Fibroblast of lung (primary cell): ENCODE results near the gene PSMD11. TPM values are rescaled to one million over a fixed set of nuclear protein-coding genes. Genes with fewer than 3 reads are reported as not detected.

Source experiments
- DNase-seq, 2 donors: peaks; one replicate each; pipeline versions ENCODE4 v3.0.0 to v3.0.0-alpha.2; 2010; ENCODE audit warnings: low read depth in 2 of 2
- H2AFZ ChIP-seq: 2 replicates; pipeline ENCODE4 v1.5.1; 2012; ENCODE audit warnings: low read length, control low read depth, inconsistent platforms
- H3K27ac ChIP-seq: 2 replicates; pipeline ENCODE4 v1.5.1; 2011; ENCODE audit warnings: low read length, control low read depth; ENCODE audit not compliant: insufficient read depth
- H3K27me3 ChIP-seq: 2 replicates; pipeline ENCODE4 v1.5.1; 2011; ENCODE audit warnings: mild to moderate bottlenecking, low read length; ENCODE audit not compliant: control insufficient read depth, insufficient read depth
- H3K36me3 ChIP-seq: 2 replicates; pipeline ENCODE4 v1.5.1; 2011; ENCODE audit warnings: low read length; ENCODE audit not compliant: control insufficient read depth, insufficient read depth
- H3K4me1 ChIP-seq: 2 replicates; pipeline ENCODE4 v1.5.1; 2011; ENCODE audit warnings: low read length; ENCODE audit not compliant: control insufficient read depth, insufficient read depth; ENCODE audit errors: extremely low read depth
- H3K4me2 ChIP-seq: 2 replicates; pipeline ENCODE4 v1.5.1; 2011; ENCODE audit warnings: low read length, control low read depth; ENCODE audit not compliant: insufficient read depth; ENCODE audit errors: extremely low read depth
- H3K4me3 ChIP-seq, 4 experiments: fragments of 200-600 bp in 1 of 4; sonication (generic) in 1 of 4; replicated peaks in 1 of 4; 2 replicates each; pipeline ENCODE4 v1.5.1; 2011 to 2016; ENCODE audit warnings: low read length in 4 of 4, low read depth in 3 of 4, mild to moderate bottlenecking in 3 of 4, control low read depth in 2 of 4, inconsistent platforms in 1 of 4, mixed read lengths in 1 of 4; ENCODE audit not compliant: insufficient read depth in 1 of 4; ENCODE audit errors: control extremely low read depth in 1 of 4
- H3K79me2 ChIP-seq: 2 replicates; pipeline ENCODE4 v1.5.1; 2012; ENCODE audit warnings: mild to moderate bottlenecking, low read length, inconsistent platforms; ENCODE audit not compliant: control insufficient read depth, insufficient read depth
- H3K9ac ChIP-seq: 2 replicates; pipeline ENCODE4 v1.5.1; 2011; ENCODE audit warnings: mild to moderate bottlenecking, low read length, control low read depth; ENCODE audit not compliant: insufficient read depth
- H3K9me3 ChIP-seq: 2 replicates; pipeline ENCODE4 v1.5.1; 2012; ENCODE audit warnings: low read depth, low read length; ENCODE audit not compliant: control insufficient read depth, insufficient read depth
- H4K20me1 ChIP-seq: 2 replicates; pipeline ENCODE4 v1.5.1; 2011; ENCODE audit warnings: low read length; ENCODE audit not compliant: control insufficient read depth, insufficient read depth; ENCODE audit errors: extremely low read depth
- EZH2 ChIP-seq: IDR thresholded peaks from 2 replicates; pipeline ENCODE4 v1.5.1; 2012; ENCODE audit warnings: low read length, control low read depth, mild to moderate bottlenecking; ENCODE audit errors: missing control alignments
- polyA plus RNA-seq, 2 donors: library from polyadenylated mRNA; depleted of rRNA in 1 of 2; stranded (reverse) in 1 of 2; unstranded in 1 of 2; fragments of >200 nt; gene quantifications; 2 replicates each; pipeline ENCODE4 v1.2.1, GENCODE V29; 2011 to 2012; ENCODE audit warnings: missing spikeins in 1 of 2
- total RNA-seq: library from RNA; depleted of rRNA; stranded (reverse); fragments of >200 nt; gene quantifications from 2 replicates; pipeline ENCODE4 v1.2.1, GENCODE V29; 2014
- TF ChIP-seq, protein P1 (sequence below), 2 donors: IDR thresholded peaks in 1 of 2; conservative IDR thresholded peaks in 1 of 2; 1 replicate in 1 of 2; 2 replicates in 1 of 2; pipeline ENCODE4 v1.5.1; 2011 to 2012; ENCODE audit warnings: low read length in 2 of 2, control low read depth in 1 of 2, inconsistent platforms in 1 of 2, low read depth in 1 of 2, mild to moderate bottlenecking in 1 of 2

Gene PSMD11
- total and polyA plus RNA-seq, 2 donors (not counting 1 experiment from before 2014, with no cell fraction given): 74.1 to 77.9 TPM

DNA sequence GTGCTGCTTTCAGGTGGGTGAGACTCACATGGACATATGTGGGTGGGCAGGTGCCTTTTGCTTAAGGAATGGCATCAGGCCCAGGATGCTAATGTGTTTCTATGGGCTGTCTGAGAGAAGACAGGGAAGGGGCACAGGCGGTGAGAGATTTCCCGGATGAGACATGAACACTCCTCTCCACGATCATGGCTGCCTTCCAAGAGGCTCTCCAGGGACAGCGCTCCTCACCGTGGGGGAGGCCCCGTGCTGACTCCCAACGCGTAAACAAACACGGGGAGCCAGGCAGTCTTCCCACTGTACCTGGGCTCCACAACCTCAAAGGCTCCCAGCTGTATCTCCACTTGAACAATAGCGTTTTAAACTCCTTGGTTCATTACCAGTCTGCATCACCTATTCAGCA lies 85.3 kb downstream of the PSMD11 start:
- no peak for DNase-seq
- Histone ChIP-seq H3K79me2 (no peaks in the 10 kb centered on the region), H3K36me3 (no peaks in the 10 kb centered on the region), H3K9me3 (no peaks in the 10 kb centered on the region), H3K4me3 (no peak overlapping the region), H2AFZ (no peak overlapping the region), H3K4me1 (peaks cover 4% of the 10 kb centered on the region), H3K27ac (no peak overlapping the region), H3K9ac (no peak overlapping the region), H3K27me3 (no peaks in the 10 kb centered on the region), H3K4me2 (no peak overlapping the region), H4K20me1 (no peaks in the 10 kb centered on the region)
- TF ChIP-seq, protein P1, sequence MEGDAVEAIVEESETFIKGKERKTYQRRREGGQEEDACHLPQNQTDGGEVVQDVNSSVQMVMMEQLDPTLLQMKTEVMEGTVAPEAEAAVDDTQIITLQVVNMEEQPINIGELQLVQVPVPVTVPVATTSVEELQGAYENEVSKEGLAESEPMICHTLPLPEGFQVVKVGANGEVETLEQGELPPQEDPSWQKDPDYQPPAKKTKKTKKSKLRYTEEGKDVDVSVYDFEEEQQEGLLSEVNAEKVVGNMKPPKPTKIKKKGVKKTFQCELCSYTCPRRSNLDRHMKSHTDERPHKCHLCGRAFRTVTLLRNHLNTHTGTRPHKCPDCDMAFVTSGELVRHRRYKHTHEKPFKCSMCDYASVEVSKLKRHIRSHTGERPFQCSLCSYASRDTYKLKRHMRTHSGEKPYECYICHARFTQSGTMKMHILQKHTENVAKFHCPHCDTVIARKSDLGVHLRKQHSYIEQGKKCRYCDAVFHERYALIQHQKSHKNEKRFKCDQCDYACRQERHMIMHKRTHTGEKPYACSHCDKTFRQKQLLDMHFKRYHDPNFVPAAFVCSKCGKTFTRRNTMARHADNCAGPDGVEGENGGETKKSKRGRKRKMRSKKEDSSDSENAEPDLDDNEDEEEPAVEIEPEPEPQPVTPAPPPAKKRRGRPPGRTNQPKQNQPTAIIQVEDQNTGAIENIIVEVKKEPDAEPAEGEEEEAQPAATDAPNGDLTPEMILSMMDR (conservative IDR thresholded peaks at IDR 0.05 in 1 of 2, IDR thresholded peaks at IDR 0.05 in 1 of 2; ENCODE audit: low read depth in 1 of 2, low read length in 2 of 2): no peak
- no peak for TF ChIP-seq EZH2

Other genes with a start within 250 kb of the PSMD11 start
- gene RHBDL3, start 178.7 kb upstream of the PSMD11 start, total RNA-seq: 0.17 and 0.26 TPM in 2 replicates
- gene RHBDL3, start 178.7 kb upstream of the PSMD11 start, polyA plus RNA-seq: 0.36 and 0.43 TPM in 2 replicates
- gene C17orf75, start 102.3 kb upstream of the PSMD11 start, total RNA-seq: 13.6 and 30.2 TPM in 2 replicates
- 15.2 and 16.4 TPM in 2 replicates for gene C17orf75, start 102.3 kb upstream of the PSMD11 start, polyA plus RNA-seq
- 55.2 and 75.3 TPM in 2 replicates for gene ZNF207, start 94.4 kb upstream of the PSMD11 start, total RNA-seq
- gene ZNF207, start 94.4 kb upstream of the PSMD11 start, polyA plus RNA-seq: 279 and 321 TPM in 2 replicates
- gene CDK5R1, start 42.5 kb downstream of the PSMD11 start, total RNA-seq: 0.33 and 0.51 TPM in 2 replicates
- gene CDK5R1, start 42.5 kb downstream of the PSMD11 start, polyA plus RNA-seq: 0.46 and 0.56 TPM in 2 replicates